SJSA1 (cell line): ENCODE results near the gene SMAD3. TPM values are rescaled to one million over a fixed set of nuclear protein-coding genes. Genes with fewer than 3 reads are reported as not detected.

ENCODE experiments used
- DNase-seq, 2 experiments: peaks; one replicate each; pipeline ENCODE4 v3.0.0-alpha.2; 2015 to 2020; ENCODE audit warnings: low spot score in 2 of 2, low read depth in 1 of 2
- H3K27ac ChIP-seq: fragments of 250-450 bp; sonication (Bioruptor Pico); 2 replicates; pipeline ENCODE4 v1.5.1; 2020; ENCODE audit warnings: mild to moderate bottlenecking, moderate library complexity
- H3K27me3 ChIP-seq: fragments of 250-450 bp; sonication (Bioruptor Pico); replicated peaks from 2 replicates; pipeline ENCODE4 v1.5.1; 2020; ENCODE audit warnings: mild to moderate bottlenecking, moderate library complexity
- H3K36me3 ChIP-seq: fragments of 250-450 bp; sonication (Bioruptor Pico); 2 replicates; pipeline ENCODE4 v1.5.1; 2020; ENCODE audit warnings: mild to moderate bottlenecking
- H3K4me1 ChIP-seq: fragments of 250-450 bp; sonication (Bioruptor Pico); replicated peaks from 2 replicates; pipeline ENCODE4 v1.6.1; 2021; ENCODE audit warnings: mild to moderate bottlenecking
- H3K4me3 ChIP-seq: fragments of 250-450 bp; sonication (Bioruptor Pico); 2 replicates; pipeline ENCODE4 v1.5.1; 2020; ENCODE audit warnings: mild to moderate bottlenecking
- H3K9me3 ChIP-seq: fragments of 250-450 bp; sonication (Bioruptor Pico); replicated peaks from 2 replicates; pipeline ENCODE4 v1.5.1; 2020; ENCODE audit warnings: mild to moderate bottlenecking
- total RNA-seq: library from RNA; depleted of rRNA; stranded (reverse); fragments of >200 nt; shearing (Covaris generic); gene quantifications from 2 replicates; pipeline ENCODE4 v1.2.3, GENCODE V29; 2014

SMAD3 gene
- total RNA-seq, 1 experiment from 2014 or later: 22.0 TPM

- Histone ChIP-seq H3K4me1 (peaks cover 13% of the 10 kb centered on the region), H3K36me3 (peaks cover 63% of the 10 kb centered on the region), H3K4me3 (no peak overlapping the region), H3K27me3 (no peaks in the 10 kb centered on the region), H3K9me3 (no peaks in the 10 kb centered on the region), H3K27ac (no peak overlapping the region)
- DNase-seq: no peak
These were observed 129.0 kb downstream of the SMAD3 start for GRCh38 chr15:67194171-67195114.

GRCh38 chr15:67195305-67195704 lies 129.9 kb downstream of the SMAD3 start:
- H3K36me3 ChIP-seq: peaks cover 59% of the 10 kb centered on the region
- no peak overlapping the region for H3K27ac ChIP-seq
- H3K4me1 ChIP-seq: peaks cover 13% of the 10 kb centered on the region
- no peaks in the 10 kb centered on the region for H3K9me3 ChIP-seq
- DNase-seq: no peak
- H3K27me3 ChIP-seq: no peaks in the 10 kb centered on the region
- H3K4me3 ChIP-seq: no peak overlapping the region

- H3K36me3 ChIP-seq: peaks cover 57% of the 10 kb centered on the region
- 0 out of 2 replicates have a peak overlapping the region, but pooled peaks have one; percentile 22 for H3K27ac ChIP-seq
- H3K4me3 ChIP-seq: no peak overlapping the region
- no peaks in the 10 kb centered on the region for H3K27me3 ChIP-seq
- DNase-seq: no peak
- H3K9me3 ChIP-seq: no peaks in the 10 kb centered on the region
- peaks cover 13% of the 10 kb centered on the region for H3K4me1 ChIP-seq
These were observed 130.8 kb downstream of the SMAD3 start for GRCh38 chr15:67196222-67196621.

- Histone ChIP-seq H3K4me1 (peaks cover 16% of the 10 kb centered on the region), H3K27me3 (no peaks in the 10 kb centered on the region), H3K9me3 (no peaks in the 10 kb centered on the region), H3K27ac (0 out of 2 replicates have a peak overlapping the region, but pooled peaks have one; percentile 22), H3K36me3 (peaks cover 51% of the 10 kb centered on the region), H3K4me3 (no peak overlapping the region)
- DNase-seq: peak in 1 of 2 experiments; percentile 38
These were observed 131.4 kb downstream of the SMAD3 start for GRCh38 chr15:67196672-67197363.

GRCh38 chr15:67197364-67197695 lies 131.9 kb downstream of the SMAD3 start:
- Histone ChIP-seq H3K9me3 (no peaks in the 10 kb centered on the region), H3K27me3 (no peaks in the 10 kb centered on the region), H3K27ac (no peak overlapping the region), H3K4me1 (peaks cover 16% of the 10 kb centered on the region), H3K4me3 (no peak overlapping the region), H3K36me3 (peaks cover 51% of the 10 kb centered on the region)
- DNase-seq: no peak

GRCh38 chr15:67198157-67198754 lies 132.9 kb downstream of the SMAD3 start:
- Histone ChIP-seq H3K9me3 (no peaks in the 10 kb centered on the region), H3K36me3 (peaks cover 52% of the 10 kb centered on the region), H3K27ac (no peak overlapping the region), H3K27me3 (no peaks in the 10 kb centered on the region), H3K4me3 (no peak overlapping the region), H3K4me1 (peaks cover 16% of the 10 kb centered on the region)
- no peak for DNase-seq

GRCh38 chr15:67199391-67199790 lies 134.0 kb downstream of the SMAD3 start:
- Histone ChIP-seq H3K4me1 (peaks cover 16% of the 10 kb centered on the region), H3K4me3 (no peak overlapping the region), H3K9me3 (no peaks in the 10 kb centered on the region), H3K27me3 (no peaks in the 10 kb centered on the region), H3K36me3 (peaks cover 50% of the 10 kb centered on the region), H3K27ac (no peak overlapping the region)
- DNase-seq: no peak

- Histone ChIP-seq H3K36me3 (peaks cover 43% of the 10 kb centered on the region), H3K4me1 (peaks cover 16% of the 10 kb centered on the region), H3K4me3 (no peak overlapping the region), H3K27me3 (no peaks in the 10 kb centered on the region), H3K27ac (no peak overlapping the region), H3K9me3 (no peaks in the 10 kb centered on the region)
- DNase-seq: no peak
These were observed 134.7 kb downstream of the SMAD3 start for GRCh38 chr15:67199881-67200763.

- Histone ChIP-seq H3K4me3 (no peak overlapping the region), H3K9me3 (no peaks in the 10 kb centered on the region), H3K4me1 (peaks cover 16% of the 10 kb centered on the region), H3K27me3 (no peaks in the 10 kb centered on the region), H3K27ac (no peak overlapping the region), H3K36me3 (peaks cover 39% of the 10 kb centered on the region)
- peak in 1 of 2 experiments; percentile 46 for DNase-seq
These were observed 135.7 kb downstream of the SMAD3 start for GRCh38 chr15:67201136-67201535.

- DNase-seq: no peak
- Histone ChIP-seq H3K27ac (no peak overlapping the region), H3K36me3 (peaks cover 39% of the 10 kb centered on the region), H3K9me3 (no peaks in the 10 kb centered on the region), H3K4me1 (peaks cover 7% of the 10 kb centered on the region; the same call in 1 of the 2 replicates), H3K27me3 (no peaks in the 10 kb centered on the region), H3K4me3 (no peak overlapping the region)
These were observed 136.7 kb downstream of the SMAD3 start for GRCh38 chr15:67202091-67202490.

GRCh38 chr15:67202991-67203390 lies 137.6 kb downstream of the SMAD3 start:
- DNase-seq: no peak
- H3K4me1 ChIP-seq: 0 out of 2 replicates have a peak, but pooled peaks cover 3% of the 10 kb centered on the region
- H3K4me3 ChIP-seq: no peak overlapping the region
- no peaks in the 10 kb centered on the region for H3K9me3 ChIP-seq
- no peak overlapping the region for H3K27ac ChIP-seq
- no peaks in the 10 kb centered on the region for H3K27me3 ChIP-seq
- H3K36me3 ChIP-seq: peaks cover 46% of the 10 kb centered on the region

- H3K4me1 ChIP-seq: no peaks in the 10 kb centered on the region
- no peak overlapping the region for H3K27ac ChIP-seq
- no peaks in the 10 kb centered on the region for H3K9me3 ChIP-seq
- no peak overlapping the region for H3K4me3 ChIP-seq
- no peak for DNase-seq
- peaks cover 35% of the 10 kb centered on the region for H3K36me3 ChIP-seq
- no peaks in the 10 kb centered on the region for H3K27me3 ChIP-seq
These were observed 142.3 kb downstream of the SMAD3 start for GRCh38 chr15:67207555-67208207.

GRCh38 chr15:67208396-67208795 lies 143.0 kb downstream of the SMAD3 start:
- Histone ChIP-seq H3K36me3 (peaks cover 28% of the 10 kb centered on the region), H3K27me3 (no peaks in the 10 kb centered on the region), H3K27ac (no peak overlapping the region), H3K4me3 (no peak overlapping the region), H3K4me1 (no peaks in the 10 kb centered on the region), H3K9me3 (no peaks in the 10 kb centered on the region)
- DNase-seq: no peak
